HepG2 (cell line): ENCODE data around the gene C2CD3. TPM values are rescaled to one million over a fixed set of nuclear protein-coding genes. Genes with fewer than 3 reads are reported as not detected.
A peak's percentile ranks its signal among the peaks of the same experiment; 100 is the strongest.

Experiments used
- ARID2 ChIP-seq: sonication (generic); formaldehyde crosslinking; IDR thresholded peaks from 2 replicates; pipeline ENCODE4 v1.8.1; 2022; ENCODE audit warnings: mild to moderate bottlenecking, missing genetic modification reagents, borderline replicate concordance
- MEF2D ChIP-seq: sonication (generic); formaldehyde crosslinking; IDR thresholded peaks from 2 replicates; pipeline ENCODE4 v1.5.1; 2020; ENCODE audit warnings: mild to moderate bottlenecking, missing genetic modification reagents
- MTA3 ChIP-seq: sonication (generic); formaldehyde crosslinking; IDR thresholded peaks from 2 replicates; pipeline ENCODE4 v1.4.0; 2020; ENCODE audit warnings: missing genetic modification reagents
- NFYC ChIP-seq: IDR thresholded peaks from 2 replicates; pipeline ENCODE4 v1.6.1; 2016; ENCODE audit warnings: missing genetic modification reagents, missing compliant biosample characterization
- NR2F6 ChIP-seq, 2 experiments: IDR thresholded peaks; 2 replicates each; pipeline ENCODE4 v1.6.1; 2016; ENCODE audit warnings: antibody characterized with exemption in 1 of 2, mild to moderate bottlenecking in 1 of 2
- PAX8 ChIP-seq: sonication (generic); formaldehyde crosslinking; IDR thresholded peaks from 2 replicates; pipeline ENCODE4 v1.8.0; 2022; ENCODE audit warnings: mild to moderate bottlenecking, missing genetic modification reagents, borderline replicate concordance
- RAD51 ChIP-seq: fragments of 450-650 bp; IDR thresholded peaks from 2 replicates; pipeline ENCODE4 v1.6.1; 2016; ENCODE audit warnings: borderline replicate concordance
- RFX3 ChIP-seq: IDR thresholded peaks from 2 replicates; pipeline ENCODE4 v1.6.1; 2016; ENCODE audit warnings: missing biosample characterization, missing genetic modification reagents
- SETDB1 ChIP-seq: sonication (generic); formaldehyde crosslinking; IDR thresholded peaks from 2 replicates; pipeline ENCODE4 v1.5.1; 2020; ENCODE audit warnings: missing genetic modification reagents, mild to moderate bottlenecking, borderline replicate concordance
- SNAPC2 ChIP-seq: sonication (generic); formaldehyde crosslinking; IDR thresholded peaks from 2 replicates; pipeline ENCODE4 v1.8.1; 2022; ENCODE audit warnings: mild to moderate bottlenecking, missing genetic modification reagents
- STAT5B ChIP-seq: sonication (generic); formaldehyde crosslinking; IDR thresholded peaks from 2 replicates; pipeline ENCODE4 v1.4.0; 2020; ENCODE audit warnings: missing genetic modification reagents
- TBX3 ChIP-seq: fragments of 450-650 bp; IDR thresholded peaks from 2 replicates; pipeline ENCODE4 v1.6.1; 2017; ENCODE audit warnings: antibody characterized with exemption, mild to moderate bottlenecking, inconsistent platforms, borderline replicate concordance
- ZEB1 ChIP-seq: IDR thresholded peaks from 2 replicates; pipeline ENCODE4 v1.6.1; 2012; ENCODE audit warnings: mild to moderate bottlenecking, low read depth, inconsistent platforms; ENCODE audit not compliant: insufficient replicate concordance
- ZNF138 ChIP-seq: sonication (generic); formaldehyde crosslinking; IDR thresholded peaks from 2 replicates; pipeline ENCODE4 v1.5.0; 2020; ENCODE audit warnings: mild to moderate bottlenecking, low read depth, missing genetic modification reagents
- ZNF326 ChIP-seq: sonication (generic); formaldehyde crosslinking; IDR thresholded peaks from 2 replicates; pipeline ENCODE4 v1.4.0; 2020; ENCODE audit warnings: missing genetic modification reagents, borderline replicate concordance
- polyA plus RNA-seq, 8 experiments: library from polyadenylated mRNA; depleted of rRNA in 3 of 8; stranded (reverse) in 7 of 8; unstranded in 1 of 8; fragments of >200 nt; fragmentation: Illumina TruSeq in 4 of 8; extraction: Trizol in 4 of 8; gene quantifications; 2 replicates each; pipeline versions ENCODE4 v1.2.1 to v1.2.3, GENCODE V29; 2011 to 2016; ENCODE audit warnings: low read depth in 4 of 8, missing spikeins in 1 of 8, mixed read lengths in 1 of 8; ENCODE audit not compliant: insufficient read depth in 1 of 8
- total RNA-seq, 5 experiments: library from RNA; depleted of rRNA; stranded (reverse); fragments of >200 nt; fragmentation: Illumina TruSeq; extraction: Trizol; gene quantifications; 2 replicates each; pipeline ENCODE4 v1.2.3, GENCODE V29; 2016; ENCODE audit warnings: low read depth in 1 of 5
- TF ChIP-seq, protein P1 (sequence below): sonication (generic); formaldehyde crosslinking; IDR thresholded peaks from 2 replicates; pipeline ENCODE4 v1.9.0; 2021; ENCODE audit warnings: missing genetic modification reagents, borderline replicate concordance
- TF ChIP-seq, protein P2 (sequence below): sonication (generic); formaldehyde crosslinking; IDR thresholded peaks from 2 replicates; pipeline ENCODE4 v1.5.1; 2020; ENCODE audit warnings: missing genetic modification reagents, mild to moderate bottlenecking, borderline replicate concordance
- TF ChIP-seq, protein P3 (sequence below): sonication (generic); formaldehyde crosslinking; IDR thresholded peaks from 2 replicates; pipeline ENCODE4 v1.5.0; 2020; ENCODE audit warnings: mild to moderate bottlenecking, missing genetic modification reagents, borderline replicate concordance
- TF ChIP-seq, protein P4 (sequence below): IDR thresholded peaks from 2 replicates; pipeline ENCODE4 v1.6.1; 2016; ENCODE audit warnings: missing compliant biosample characterization, missing genetic modification reagents, borderline replicate concordance

C2CD3 gene
- total and polyA plus RNA-seq, 2 of the 13 experiments (the other 11 are each of a cell fraction or from before 2014, with no cell fraction given): 5.5 to 6.4 TPM

DNA sequence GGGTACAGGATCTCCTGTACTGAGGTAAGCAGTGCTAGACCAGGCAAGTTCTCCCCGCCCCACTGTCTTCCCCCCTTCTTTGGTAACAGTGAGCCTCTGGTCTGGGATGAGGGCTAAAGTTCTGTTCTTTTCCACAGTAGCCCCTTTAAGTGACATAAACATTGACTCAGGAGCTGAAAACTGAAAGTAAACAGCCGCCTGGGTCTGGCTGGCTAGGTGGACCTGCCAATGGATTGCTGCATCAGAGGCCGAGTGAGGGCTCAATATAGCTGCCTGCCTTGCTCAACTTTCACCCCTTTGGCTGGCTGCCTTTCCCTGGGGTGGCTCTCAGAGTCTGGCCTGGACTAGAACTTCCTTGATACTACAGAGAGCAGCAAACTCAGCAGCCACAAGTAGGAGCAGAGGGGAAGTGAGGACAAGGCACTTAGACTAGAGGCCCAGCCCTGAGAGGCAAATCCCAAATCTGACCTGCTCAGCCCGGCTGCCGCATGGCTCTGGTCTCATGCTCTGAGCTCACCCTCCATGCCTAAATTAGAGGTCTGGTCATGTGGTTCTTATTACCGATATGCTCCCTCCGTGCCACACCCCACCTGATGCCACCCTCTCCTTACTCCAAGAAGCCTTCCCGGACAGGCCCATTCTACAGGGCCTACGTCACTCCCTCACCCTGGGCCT, 152.3 kb downstream of the C2CD3 start (continued):
- TF ChIP-seq NR2F6 (IDR thresholded peaks at IDR 0.05) (peak; percentile 64; the same call in 1 of the 2 replicates), NR2F6 (CRISPR knock-in tag; IDR thresholded peaks at IDR 0.05) (peak; percentile 60; the same call in 1 of the 2 replicates), ARID2 (CRISPR knock-in tag) (peak; percentile 40; the same call in 1 of the 2 replicates), MTA3 (no peak), RAD51 (no peak), ZEB1 (no peak), MEF2D (CRISPR knock-in tag) (peak; percentile 87), ZNF138 (CRISPR knock-in tag) (no peak), NFYC (CRISPR knock-in tag) (no peak), SNAPC2 (CRISPR knock-in tag) (peak; percentile 53; the same call in 1 of the 2 replicates), RFX3 (no peak), SETDB1 (CRISPR knock-in tag) (no peak), TBX3 (no peak), STAT5B (no peak), ZNF326 (no peak), PAX8 (CRISPR knock-in tag) (no peak)
- TF ChIP-seq, protein P1, sequence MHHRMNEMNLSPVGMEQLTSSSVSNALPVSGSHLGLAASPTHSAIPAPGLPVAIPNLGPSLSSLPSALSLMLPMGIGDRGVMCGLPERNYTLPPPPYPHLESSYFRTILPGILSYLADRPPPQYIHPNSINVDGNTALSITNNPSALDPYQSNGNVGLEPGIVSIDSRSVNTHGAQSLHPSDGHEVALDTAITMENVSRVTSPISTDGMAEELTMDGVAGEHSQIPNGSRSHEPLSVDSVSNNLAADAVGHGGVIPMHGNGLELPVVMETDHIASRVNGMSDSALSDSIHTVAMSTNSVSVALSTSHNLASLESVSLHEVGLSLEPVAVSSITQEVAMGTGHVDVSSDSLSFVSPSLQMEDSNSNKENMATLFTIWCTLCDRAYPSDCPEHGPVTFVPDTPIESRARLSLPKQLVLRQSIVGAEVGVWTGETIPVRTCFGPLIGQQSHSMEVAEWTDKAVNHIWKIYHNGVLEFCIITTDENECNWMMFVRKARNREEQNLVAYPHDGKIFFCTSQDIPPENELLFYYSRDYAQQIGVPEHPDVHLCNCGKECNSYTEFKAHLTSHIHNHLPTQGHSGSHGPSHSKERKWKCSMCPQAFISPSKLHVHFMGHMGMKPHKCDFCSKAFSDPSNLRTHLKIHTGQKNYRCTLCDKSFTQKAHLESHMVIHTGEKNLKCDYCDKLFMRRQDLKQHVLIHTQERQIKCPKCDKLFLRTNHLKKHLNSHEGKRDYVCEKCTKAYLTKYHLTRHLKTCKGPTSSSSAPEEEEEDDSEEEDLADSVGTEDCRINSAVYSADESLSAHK (CRISPR knock-in tag): no peak
- TF ChIP-seq, protein P2, sequence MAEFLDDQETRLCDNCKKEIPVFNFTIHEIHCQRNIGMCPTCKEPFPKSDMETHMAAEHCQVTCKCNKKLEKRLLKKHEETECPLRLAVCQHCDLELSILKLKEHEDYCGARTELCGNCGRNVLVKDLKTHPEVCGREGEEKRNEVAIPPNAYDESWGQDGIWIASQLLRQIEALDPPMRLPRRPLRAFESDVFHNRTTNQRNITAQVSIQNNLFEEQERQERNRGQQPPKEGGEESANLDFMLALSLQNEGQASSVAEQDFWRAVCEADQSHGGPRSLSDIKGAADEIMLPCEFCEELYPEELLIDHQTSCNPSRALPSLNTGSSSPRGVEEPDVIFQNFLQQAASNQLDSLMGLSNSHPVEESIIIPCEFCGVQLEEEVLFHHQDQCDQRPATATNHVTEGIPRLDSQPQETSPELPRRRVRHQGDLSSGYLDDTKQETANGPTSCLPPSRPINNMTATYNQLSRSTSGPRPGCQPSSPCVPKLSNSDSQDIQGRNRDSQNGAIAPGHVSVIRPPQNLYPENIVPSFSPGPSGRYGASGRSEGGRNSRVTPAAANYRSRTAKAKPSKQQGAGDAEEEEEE (CRISPR knock-in tag): no peak
- TF ChIP-seq, protein P3, sequence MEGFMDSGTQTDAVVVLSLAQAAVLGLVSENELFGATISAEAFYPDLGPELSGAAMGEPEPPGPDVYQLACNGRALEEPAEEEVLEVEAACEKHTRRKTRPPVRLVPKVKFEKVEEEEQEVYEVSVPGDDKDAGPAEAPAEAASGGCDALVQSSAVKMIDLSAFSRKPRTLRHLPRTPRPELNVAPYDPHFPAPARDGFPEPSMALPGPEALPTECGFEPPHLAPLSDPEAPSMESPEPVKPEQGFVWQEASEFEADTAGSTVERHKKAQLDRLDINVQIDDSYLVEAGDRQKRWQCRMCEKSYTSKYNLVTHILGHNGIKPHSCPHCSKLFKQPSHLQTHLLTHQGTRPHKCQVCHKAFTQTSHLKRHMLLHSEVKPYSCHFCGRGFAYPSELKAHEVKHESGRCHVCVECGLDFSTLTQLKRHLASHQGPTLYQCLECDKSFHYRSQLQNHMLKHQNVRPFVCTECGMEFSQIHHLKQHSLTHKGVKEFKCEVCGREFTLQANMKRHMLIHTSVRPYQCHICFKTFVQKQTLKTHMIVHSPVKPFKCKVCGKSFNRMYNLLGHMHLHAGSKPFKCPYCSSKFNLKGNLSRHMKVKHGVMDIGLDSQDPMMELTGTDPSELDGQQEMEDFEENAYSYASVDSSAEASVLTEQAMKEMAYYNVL (CRISPR knock-in tag): no peak
- TF ChIP-seq, protein P4, sequence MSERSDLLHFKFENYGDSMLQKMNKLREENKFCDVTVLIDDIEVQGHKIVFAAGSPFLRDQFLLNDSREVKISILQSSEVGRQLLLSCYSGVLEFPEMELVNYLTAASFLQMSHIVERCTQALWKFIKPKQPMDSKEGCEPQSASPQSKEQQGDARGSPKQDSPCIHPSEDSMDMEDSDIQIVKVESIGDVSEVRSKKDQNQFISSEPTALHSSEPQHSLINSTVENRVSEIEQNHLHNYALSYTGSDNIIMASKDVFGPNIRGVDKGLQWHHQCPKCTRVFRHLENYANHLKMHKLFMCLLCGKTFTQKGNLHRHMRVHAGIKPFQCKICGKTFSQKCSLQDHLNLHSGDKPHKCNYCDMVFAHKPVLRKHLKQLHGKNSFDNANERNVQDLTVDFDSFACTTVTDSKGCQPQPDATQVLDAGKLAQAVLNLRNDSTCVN (CRISPR knock-in tag): no peak
